DMS114 treated with DMSO at 0.1 percent for 48 hours (cell line): Measurements from ENCODE around the gene COPS9.

Experiments used
- DNase-seq: peaks from one replicate; lab custom pipeline; 2025; ENCODE audit not compliant: unreplicated experiment; lab: John Stamatoyannopoulos, UW

Gene COPS9

DNA sequence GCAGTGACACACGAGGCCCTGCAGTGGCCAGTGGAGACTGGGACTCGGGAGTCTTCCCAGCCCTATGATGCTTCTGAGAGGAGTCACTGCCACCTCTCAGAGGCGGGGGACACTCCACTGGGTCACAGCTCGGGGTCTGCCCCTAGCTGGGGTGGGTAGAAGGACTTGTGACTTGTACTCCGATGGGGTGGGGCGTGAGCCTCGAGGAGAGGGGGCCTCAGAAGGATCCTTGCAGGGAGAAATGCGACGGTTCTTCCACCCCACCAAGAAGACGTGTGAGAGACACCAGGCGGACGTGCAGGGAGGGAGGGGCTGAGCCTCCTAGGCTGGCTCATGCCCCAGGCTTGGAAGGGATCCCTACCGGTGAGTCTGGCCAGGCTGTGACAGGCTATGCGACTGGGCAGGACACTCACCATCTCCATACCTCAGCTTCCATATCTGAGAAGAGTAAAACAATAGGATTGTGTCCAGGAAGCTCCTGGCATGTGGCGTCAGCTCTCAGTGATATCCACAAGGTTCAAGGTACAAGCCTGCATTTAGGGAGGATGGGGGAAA is 15.4 kb upstream of the COPS9 start:
- no peak for DNase-seq

DNA sequence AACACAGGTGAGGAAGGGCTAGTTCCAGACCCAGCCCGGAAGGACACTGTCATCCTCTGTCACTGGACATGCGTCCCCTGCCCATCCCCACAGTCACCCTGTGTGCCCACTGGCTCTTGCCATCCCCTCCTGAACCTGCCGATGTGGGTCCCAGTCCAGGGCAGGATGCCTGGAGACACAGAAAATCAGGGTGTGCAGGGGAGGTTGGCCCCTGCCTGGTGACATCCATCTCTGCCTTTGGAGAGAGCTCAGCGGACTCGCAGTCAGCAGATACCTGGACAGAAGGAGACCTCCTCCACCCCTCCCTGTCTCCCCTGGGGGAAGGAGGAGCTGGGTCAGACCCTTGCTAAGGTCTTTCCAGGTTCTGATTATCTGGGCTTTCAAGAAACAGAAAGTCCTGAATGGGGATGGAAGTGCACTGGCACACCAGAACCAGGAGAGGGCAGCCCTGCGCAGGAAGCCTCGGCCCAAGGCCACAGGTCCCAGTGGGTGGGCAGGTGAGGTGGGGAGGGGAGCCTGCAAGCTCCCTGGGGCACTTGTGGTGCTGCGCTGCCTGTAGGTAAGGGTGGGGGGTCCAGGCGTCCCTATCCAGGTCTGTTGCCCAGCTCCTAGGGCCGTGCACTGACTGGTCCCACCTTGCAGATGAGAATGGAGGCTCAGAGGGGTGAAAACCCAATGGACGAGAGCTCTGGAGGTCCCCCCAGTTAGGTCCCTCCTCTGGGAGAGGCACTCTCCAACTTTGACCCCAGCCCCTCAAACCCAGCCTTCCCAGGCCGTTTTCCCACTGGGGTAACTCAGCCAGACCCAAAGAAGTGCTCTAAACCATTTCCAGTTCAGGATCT is 14.1 kb upstream of the COPS9 start:
- peak; percentile 9 for DNase-seq

- no peak for DNase-seq
These were observed 11.9 kb upstream of the COPS9 start for GRCh38 chr2:240147911-240148587.

- DNase-seq: no peak
These were observed 11.3 kb upstream of the COPS9 start for GRCh38 chr2:240147382-240147781.

- DNase-seq: no peak
These were observed 10.6 kb upstream of the COPS9 start for GRCh38 chr2:240146627-240147278.

DNA sequence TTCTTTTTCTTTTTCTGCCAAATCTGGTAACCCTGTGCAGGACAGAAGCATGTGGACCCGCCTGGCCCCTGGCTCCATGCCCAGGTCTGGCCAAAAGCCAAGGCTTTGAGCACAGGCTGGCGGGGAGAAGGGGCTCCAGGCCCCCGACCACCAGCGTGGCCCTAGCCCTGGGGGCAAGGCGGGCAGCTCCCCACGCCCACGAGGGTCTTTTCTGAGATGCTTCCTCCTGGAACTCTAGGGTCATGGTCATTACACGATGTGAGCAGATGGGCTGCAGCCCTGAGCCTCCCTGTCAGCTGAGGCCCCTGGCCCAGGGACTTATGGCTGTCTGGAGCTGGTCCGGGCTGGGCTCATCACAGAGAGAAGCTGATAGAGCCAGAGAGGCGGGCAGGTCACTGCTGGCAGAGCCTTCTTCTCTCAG is 10.0 kb upstream of the COPS9 start:
- DNase-seq: no peak

DNA sequence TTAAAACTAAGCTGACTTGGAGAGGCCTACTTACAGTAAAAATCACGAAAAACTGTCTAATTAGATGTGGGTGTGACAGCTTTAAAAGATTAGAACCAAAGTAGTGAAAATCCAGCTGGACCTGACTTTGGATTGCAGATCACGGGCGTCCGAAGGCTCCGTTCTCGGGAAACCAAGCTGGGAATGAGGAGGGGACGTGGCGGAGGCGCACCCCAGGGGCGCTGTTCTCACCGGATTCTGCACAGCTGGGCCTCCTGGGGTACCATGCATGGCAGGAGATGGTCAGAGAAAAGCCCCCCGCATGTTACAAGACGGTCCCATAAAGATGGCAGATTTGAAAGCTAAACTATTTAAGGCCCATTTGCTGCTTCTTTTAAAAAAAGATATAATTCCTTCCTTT is 9.4 kb upstream of the COPS9 start:
- DNase-seq: no peak

- DNase-seq: no peak
These were observed 8.7 kb upstream of the COPS9 start for GRCh38 chr2:240144649-240145261.

- peak; percentile 12 for DNase-seq
These were observed 7.9 kb upstream of the COPS9 start for GRCh38 chr2:240143801-240144648.

GRCh38 chr2:240143276-240143675 is 7.2 kb upstream of the COPS9 start:
- DNase-seq: no peak

DNA sequence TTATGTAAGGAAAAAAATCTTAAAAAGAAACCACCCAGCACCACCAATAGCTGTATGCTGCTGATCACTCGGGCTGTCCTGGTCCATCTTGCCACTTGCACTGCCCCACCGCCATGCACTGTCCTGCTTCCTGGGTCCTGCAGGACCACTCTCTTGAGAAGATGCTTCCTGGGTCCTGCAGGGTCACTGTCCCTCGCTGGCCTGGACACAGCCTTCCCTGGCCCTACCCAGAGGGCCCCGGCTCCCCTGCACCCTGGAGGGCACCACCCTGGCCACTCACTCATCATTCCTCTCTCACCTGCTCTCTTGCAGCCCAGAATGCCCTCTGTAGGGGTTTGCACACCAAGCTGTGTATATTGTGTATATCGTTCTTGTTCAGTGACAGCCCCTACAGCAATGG is 6.8 kb upstream of the COPS9 start:
- DNase-seq: no peak

DNA sequence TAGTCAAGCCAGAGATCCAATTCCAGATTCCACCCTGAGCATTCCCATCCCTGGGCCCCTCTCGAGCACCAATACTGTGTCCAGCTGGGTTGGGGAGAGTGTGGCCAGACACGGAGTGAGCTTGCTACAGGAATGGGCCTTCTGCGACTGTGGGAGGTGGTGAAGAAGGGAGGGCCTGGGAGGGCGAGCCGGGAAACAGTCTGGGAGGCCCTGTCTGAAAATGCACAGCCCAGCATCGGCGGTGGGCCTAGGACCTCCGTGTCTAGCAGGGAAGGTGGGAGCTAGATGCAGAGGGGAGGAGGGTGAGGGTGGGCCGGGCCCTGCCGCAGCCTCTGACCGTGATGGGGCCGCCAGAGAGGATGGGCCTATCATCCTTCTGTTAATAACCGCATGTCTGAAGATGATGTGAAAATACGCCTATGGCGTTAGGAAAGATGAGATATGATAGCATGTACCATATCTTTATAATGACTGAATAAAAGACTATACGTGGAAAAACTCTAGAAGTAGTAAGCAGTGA is 6.2 kb upstream of the COPS9 start:
- no peak for DNase-seq

DNA sequence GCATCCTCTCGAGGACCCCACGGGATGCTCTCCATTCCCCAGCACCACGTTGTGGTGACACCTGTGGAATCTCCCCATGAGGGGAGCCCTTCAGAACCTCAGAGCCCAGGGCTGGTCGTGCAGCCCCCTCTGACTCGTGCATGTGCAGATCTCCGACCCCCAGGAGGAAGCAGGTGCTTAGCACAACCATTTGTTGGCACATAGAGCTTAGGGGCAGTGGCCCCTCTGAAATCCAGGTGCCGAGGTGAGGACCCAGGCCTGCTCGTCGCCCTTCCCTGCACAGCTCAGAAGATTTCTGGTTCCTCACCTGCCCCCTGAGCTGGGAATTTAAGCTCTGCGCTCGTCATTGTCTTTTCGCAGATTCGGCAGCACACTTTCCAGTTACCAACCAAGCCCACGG is 5.6 kb upstream of the COPS9 start:
- no peak for DNase-seq

DNA sequence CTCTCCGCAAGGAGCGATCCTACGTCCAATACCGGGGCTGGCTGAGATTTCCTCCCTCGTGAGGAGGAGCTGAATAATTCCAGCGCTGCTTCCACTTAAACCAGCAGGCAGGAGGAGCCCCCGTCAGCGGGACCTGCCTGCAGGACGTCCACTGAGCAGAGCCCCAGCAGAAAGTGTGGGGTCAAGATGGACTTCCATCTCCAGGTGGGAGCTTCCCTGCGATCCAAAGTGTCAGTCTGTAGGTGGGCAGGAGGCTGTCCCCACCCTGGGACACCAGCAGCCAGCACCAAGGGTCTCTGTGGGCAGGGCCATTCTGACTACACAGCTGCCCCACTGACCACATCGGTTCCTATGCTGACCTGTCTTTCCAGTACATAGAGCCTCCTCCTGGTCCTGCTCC is 4.8 kb upstream of the COPS9 start:
- no peak for DNase-seq

DNA sequence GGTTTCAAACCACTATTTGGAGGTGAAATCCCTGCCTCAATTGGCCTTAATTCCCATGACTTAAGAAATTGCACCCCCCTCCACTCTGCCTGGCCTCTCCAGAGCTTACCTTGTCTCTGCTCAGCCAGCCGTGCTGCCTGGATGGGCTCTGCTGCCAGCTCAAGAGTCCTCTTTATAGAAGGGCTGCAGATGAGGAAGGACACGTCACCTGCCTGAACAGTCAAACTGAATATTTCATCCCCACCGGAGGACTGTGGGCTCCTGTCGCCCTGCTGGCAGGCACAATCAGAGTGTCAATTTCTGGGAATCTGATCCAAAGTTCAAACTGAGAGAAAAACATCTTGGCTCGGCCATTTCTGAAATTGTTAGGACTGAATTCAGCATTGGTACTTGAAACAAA is 4.4 kb upstream of the COPS9 start, which contains the start of gene OTOS:
Gene OTOS, minus strand, starts transcription at position 148 of the 400 bp plus-strand sequence. CDS start 332 bp downstream, outside the sequence.
- no peak for DNase-seq

- no peak for DNase-seq
These were observed 3.7 kb upstream of the COPS9 start for GRCh38 chr2:240139666-240140393.

GRCh38 chr2:240139011-240139441 is 2.9 kb upstream of the COPS9 start:
- no peak for DNase-seq

DNA sequence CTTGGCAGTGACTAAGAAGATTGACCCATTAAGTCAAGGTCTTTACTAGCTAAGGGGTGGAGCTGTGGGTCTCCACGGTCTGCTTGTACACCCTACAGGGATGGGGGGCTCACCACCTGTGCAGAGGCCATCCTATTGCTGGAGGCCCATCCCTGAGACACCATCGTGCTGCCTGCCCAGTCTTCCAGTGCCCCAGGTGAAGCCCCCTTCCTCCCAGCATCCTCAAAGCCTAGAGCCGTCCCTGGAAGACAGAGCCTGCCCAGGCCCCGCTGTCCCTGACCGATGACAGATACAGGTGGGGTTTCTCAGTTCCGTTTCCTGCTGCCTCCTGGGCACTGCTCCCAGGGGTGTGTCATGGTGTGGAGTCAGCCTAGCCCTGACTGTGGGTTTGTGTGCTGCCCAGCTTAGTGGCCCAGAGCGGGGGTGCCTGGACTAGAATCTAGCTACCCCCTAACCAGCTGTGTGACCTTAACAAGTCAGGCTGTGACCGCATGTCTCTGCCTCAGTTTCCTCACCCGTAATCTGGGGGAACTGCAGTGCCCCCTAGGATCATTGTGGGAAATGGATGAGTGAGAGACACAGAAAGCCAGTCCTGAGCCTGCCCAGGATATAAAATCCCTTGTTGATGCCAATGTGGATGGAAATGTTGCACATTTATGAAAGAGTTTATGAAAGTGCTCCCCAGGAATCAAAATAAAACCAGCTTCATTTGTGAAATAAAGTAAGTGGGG is 2.3 kb upstream of the COPS9 start:
- DNase-seq: no peak
